Renal cortical epithelial cell (primary cell): ENCODE results near the gene BTAF1. TPM values are rescaled to one million over a fixed set of nuclear protein-coding genes. Genes with fewer than 3 reads are reported as not detected.

ENCODE experiments used
- DNase-seq: peaks from one replicate; pipeline ENCODE4 v3.0.0-alpha.2; 2011; ENCODE audit warnings: low read depth
- total RNA-seq: library from RNA; depleted of rRNA; stranded (reverse); fragments of >200 nt; gene quantifications from 2 replicates; pipeline ENCODE4 v1.2.3, GENCODE V29; 2014

BTAF1 gene
- total RNA-seq, 1 donor from 2014 or later, result 45.7 TPM

DNA sequence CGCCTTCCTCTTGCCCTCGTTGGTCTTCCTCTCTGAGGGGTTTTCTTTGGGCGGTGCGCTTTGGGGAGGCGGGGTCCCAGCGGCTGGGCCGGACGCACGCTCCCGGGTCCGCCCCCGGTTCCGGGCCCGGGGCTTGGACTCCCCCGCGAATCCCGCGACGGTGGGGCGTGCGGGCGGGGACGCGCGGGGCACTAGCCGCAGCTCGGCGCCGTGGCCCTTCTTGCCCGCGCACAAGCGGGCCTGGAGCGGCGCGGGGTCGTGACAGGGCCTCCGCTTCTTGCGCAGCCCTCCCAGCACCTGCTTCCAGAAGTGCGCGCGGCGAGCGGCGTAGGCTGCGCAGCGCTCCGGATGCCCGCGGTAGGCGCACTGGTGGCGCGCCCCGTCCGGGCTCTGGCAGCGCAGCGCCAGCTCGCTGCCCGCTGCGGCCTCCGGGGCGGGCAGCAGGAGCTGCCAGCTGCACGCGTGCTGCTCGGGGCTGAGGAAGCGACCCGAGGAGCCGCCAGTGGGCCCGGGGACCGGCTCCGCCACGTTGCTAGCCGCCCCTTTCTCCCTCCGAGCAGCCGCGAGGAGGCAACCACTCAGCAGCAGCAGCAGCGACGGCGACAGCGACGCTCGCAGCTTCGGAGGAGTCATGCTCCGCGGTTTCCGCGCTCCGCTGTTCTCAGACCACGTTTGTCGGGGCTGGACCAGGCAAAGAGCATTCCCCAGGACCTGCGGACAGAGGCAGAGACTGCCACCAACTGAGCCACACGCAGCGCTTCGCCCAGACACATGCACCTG is 15.0 kb upstream of the BTAF1 start:
- DNase-seq, result peak; percentile 46

DNA sequence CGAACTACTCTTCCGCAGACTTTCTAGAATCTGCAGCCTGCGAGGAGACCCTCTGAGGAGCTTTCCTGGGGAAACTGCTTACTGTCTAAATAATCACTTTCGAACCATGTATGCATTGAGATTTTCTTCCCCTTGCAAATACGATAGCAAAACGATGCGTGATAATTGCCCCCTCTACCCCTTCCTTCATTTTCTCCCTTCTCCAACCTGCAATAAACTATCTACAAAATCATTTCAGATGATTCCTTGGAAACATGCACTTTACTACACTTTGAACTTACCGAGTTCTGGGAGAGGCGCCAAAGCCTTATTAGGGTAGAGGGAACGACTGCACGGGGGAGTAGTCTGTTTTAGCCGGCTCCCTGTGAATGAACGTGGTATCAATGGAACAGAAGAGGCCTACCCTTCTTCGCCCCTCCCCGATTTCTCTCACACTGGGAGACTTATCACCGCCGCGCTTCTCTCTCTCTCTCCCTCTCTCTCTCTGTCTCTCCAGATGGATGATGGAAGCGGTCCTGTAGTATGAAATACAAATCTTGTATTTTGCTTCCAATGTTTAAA is 14.4 kb upstream of the BTAF1 start, which contains the start of gene FGFBP3:
FGFBP3 (minus strand) TSS at position 370 of the 561 bp plus-strand sequence. CDS start 517 bp downstream, outside the sequence.
- DNase-seq, result peak; percentile 27

DNA sequence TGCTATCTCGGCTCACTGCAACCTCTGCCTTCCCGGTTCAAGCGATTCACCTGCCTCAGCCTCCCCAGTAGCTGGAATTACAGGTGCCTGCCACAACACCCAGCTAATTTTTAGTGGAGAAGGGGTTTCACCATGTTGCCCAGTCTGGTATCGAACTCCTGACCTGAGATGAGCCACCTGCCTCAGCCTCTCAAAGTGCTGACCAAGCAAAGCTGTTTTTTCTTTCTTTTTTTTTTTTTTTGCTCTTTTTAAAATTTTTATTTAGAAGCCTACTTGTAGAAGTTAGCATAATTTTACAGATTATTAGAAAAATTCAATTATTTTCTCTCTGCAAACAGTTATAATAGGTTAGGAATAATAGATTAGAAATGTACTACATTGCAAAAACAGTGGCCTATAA is 13.1 kb upstream of the BTAF1 start:
- no peak for DNase-seq

DNA sequence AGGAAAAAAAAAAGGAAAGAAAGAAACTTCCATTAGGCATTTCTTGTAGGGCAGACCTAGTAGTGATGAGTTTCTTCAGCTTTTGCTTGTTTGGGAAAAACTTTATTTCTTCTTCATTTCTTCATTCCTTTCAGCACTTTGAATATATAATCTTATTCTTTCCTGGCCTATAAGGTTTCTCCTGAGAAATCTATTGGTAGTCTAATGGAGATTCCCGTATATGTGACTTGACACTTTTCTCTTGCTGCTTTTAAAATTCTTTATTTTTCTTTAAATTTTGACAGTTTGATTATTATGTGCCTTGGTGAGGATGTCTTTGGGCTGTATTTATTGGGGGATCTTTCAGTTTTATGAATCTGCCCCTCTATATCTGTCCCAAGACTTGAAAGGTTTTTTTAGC is 3.9 kb upstream of the BTAF1 start:
- DNase-seq, result no peak

DNA sequence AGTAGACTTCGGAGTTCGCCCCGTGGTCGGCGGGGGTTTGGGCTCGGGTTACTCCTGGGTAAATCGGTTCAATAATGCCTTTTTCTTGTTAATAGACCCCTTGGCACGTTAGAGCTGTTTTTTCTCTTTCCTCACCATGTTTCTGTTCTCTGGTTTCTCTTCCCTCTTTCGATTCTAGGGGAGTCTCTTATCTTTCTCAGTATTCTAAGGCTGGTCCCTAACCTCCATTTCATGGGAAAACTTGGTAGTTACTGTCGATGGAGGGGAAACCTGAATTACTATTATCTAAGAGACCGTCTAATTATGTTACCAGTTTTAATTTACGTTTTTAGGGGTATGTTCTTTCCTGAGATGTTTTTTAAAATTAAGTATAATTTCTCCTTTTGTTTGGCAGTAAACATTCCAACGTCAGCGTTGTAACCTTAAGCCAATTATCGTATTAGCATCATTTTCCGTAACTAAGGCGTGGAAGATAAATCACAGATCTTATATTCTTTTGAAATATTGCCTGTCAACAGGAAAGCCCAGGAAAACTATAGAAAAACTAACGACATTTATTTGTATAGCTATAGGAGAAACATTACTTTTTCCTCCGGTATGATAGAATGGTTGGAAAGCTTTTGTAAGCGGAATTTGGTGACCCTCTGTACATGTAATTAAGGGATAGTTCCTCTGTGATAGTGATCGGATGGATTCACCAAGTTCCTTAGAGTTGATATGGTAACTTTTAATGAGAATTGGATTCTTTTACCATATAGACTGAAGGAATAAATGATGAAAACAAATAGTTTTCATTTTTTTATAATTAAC is 847 bp downstream of the BTAF1 start:
- no peak for DNase-seq

DNA sequence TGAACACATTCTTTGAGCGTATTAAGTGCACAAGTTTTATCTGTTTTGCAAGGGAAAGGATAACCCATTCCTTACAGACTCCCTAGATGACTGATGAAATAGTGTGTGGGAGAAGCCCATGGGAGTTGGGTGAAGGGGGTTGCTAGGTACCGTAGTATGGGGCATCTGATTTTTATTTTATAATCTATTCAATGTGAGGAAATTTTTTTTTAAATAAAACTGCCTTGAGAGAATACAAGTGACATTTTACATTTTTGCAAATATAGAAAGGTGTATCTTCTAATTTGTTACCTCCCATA is 1.4 kb downstream of the BTAF1 start:
- no peak for DNase-seq

DNA sequence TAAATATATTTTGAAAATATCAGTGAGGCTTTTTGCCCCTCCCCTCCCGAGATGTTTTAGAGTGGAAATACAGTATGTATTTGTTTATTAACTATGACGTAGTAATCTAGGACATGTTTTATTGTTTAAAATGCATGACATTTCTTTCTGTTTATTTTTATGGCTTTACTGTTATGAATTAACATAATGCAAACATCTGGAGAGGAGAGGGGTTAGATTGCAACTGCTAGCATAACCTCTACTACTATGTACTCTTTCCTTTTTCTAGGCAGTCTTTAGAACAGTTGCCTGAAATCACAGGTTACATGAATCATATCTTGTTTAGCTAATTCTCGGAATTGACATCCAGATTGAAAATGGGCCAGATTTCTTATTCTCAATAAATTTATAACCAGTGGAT is 7.4 kb downstream of the BTAF1 start:
- no peak for DNase-seq

DNA sequence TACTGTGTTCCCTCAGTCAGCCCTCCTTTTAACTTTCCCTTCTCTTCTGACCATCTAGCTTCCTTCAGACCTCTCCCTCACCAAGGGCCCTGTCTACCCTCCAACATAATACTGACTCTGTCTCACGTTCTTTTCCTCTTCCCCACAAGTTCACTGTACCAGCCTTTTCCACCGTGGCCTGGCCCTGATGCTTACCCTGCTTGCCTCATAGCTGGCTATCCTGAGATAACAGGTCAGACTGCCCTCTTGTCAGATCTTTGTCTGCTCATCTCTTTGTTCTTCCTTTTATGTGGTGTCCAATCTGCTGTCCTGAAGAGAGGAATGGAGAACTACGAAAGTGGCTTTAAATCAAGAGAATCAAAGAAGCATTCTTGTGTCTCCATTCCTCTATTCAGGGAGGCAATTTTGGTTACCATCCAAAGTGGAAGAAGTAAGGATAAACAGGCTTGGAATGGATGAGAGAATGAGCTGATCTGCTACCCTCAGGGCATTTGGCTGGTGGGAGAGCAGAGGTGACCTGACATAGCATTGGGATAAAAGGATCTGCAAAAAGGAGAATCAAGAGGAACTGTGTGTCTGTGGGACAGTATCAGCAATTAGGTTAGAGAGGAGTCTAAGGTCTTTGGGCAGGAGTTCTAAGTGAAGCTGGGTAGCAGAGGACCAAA is 8.1 kb downstream of the BTAF1 start:
- no peak for DNase-seq

DNA sequence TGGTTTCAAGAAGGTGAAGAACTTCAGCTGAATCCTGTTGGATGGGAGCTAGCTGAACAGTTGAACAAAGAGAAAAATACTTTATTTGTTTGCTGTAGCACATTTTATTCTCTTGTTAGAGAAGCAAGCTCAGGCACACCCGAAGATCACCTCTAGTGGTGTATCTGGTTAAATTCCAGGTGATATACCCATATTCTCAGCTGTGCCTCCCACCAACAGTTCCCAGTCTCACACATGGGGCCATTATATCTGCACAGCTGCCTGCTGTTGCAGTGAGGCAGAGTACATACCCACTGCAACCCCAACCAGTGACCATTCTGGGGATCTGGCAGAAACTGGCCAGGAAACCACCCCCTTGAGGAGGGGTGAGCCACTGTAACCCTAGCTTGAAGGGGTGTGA is 9.2 kb downstream of the BTAF1 start:
- DNase-seq, result no peak

DNA sequence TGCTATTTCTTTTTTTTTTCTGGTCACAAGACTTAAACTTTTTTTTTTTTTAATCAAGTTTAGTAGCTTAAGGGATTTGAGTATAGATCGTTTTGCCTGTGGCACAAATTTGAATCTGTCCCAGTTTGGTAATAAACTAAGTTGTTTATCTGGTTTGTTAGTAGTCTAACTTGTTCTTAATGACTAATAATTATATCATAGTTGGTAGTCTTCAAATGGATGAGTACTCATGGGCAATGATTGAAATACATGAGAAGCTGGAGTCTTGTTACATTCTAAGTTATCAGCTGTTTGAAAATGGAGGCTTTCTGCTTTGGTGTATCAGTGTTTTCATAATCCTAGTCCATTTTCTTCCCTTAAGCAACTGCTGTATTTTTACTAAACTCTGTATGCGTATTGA is 12.3 kb downstream of the BTAF1 start:
- DNase-seq, result peak; percentile 21

DNA sequence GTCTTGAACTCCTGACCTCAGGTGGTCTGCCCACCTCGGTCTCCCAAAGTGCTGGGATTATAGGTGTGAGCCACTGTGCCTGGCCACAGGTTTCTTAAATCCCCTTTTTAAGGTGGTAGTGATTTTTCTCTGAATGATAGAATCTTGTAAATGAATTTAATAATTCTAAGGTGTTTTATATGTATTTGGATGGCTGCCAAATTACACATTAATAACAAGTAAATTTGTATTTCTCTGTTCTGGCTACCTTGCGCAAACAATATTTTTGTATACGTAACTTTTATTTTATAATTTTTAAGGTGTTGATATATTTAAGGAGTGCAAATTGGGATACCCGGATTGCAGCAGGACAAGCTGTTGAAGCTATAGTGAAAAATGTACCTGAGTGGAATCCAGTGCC is 16.1 kb downstream of the BTAF1 start:
- no peak for DNase-seq

DNA sequence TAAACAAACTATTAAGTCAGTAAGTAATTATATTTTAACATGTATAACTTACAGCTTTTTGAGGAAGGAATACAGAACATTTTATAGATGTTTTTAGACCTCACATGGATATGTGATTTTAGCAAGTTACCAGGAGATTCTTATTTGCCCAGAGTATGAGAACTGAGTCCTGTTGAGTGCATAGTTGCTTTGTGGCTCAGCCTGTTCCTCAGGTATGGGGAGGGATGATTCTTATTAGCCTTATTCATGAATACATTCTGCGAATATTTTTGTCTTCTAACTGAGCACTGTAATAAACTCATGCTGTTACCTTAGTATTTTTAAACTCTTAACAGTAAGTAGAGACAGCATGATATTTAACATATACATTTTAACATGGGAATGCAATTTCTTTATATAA is 17.9 kb downstream of the BTAF1 start:
- DNase-seq, result no peak

DNA sequence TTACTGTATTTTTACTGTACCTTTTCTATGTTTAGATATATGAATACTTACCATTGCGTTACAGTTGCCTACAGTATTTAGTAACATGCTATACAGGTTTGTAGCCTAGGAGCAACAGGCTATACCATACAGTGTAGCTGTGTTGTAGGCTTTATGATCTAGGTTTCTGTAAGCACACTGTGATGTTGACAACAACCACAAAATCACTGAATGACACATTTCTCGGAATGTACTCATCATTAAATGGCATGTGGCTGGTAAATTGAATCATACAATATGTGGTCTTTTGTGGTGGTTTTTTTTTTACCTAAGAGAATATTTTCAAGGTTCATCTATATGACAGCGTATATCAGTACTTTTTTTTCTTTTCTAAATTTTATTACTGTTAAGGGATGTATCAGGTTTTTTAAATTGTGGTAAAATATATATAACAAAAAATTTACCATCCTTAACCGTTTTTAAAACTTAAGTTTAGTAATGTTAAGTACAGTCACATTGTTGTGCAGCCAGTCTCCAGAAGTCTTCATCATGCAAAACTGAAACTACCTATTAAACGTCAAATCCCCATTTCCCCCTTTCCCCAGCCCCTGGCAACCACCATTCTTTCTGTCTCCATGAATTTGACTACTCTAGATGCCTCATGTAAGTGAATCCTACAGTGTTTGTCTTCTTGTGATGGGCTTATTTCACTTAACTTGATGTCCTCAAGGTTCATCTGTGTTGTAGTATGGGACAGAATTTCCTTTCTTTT is 21.5 kb downstream of the BTAF1 start:
- DNase-seq, result peak; percentile 24

DNA sequence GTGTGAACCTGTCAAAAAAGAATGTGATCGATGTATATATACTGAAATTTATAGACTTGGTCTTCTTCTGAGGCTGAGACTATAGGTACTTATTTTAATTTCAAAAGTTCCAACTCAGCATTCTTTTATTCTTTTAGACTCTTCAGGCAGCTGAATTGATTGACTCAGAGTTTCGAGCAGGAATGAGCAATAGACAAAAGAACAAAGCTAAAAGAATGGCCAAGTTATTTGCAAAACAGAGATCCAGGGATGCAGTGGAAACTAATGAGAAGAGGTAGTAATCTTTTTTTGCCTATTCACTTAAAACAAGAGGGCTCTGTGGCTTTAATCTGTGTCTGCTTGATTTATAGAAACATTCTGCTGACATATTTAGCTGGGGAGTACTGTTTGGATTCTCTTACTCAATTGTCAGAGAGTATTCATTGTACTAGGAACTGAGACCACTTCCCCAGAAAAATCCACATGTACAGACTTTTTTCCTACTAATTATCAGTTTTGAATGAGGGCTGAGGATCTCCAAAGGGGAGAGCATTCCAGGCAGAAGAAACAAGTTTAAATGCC is 30.1 kb downstream of the BTAF1 start:
- no peak for DNase-seq

DNA sequence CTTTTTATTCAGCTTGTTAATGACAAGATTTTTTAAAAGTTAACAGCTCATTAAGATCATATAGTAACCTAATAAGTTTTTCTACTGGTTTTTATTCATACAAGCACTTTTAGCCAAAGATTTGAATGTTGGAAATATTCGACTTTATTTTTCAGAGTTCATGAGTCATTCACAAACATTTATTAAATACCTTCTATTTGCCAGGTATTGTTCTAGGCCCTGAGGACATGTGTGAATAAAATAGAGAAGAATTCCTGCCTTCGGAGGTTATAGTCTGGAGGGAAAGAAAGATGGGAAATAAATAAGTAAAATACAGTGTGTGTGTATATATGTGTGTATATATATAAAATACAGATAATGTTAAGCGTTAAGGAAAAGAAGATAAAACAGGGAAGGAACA is 31.5 kb downstream of the BTAF1 start:
- DNase-seq, result peak; percentile 52

DNA sequence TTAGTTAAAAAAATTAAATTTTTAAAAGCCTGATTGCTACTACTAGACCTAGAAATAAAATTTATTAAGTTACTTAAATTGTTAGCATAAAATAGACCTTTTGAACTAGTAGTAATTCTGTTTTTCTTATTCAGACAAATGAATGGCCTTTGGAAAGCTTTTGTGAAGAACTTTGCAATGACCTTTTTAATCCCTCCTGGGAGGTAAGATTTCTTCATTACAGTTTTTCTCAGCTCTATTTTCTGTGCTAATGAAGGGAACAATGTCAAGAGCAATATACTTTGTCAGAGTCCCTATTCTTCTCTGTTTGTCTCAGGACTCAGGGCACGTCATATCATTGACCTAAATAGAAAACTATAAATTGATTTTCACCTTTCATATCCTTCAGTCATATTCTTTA is 33.5 kb downstream of the BTAF1 start:
- no peak for DNase-seq

DNA sequence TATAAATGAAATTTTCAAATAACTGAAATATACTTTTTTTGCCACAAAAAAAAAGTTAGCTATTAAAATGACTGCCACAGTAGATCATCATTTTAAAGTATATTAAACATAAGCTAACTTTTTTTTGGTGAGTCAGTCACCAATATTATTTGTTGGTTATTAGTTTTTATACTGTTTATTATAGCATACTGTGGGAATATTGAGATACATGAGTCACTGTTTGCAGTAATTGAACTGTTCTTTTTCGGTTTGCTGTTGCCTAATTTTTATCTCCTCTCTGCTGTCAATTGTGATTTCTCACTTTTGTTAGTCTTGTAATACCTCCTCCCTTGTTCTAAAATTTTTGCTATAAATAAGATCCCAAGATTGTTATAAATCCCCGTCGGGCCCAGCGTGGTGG is 45.7 kb downstream of the BTAF1 start:
- DNase-seq, result no peak

DNA sequence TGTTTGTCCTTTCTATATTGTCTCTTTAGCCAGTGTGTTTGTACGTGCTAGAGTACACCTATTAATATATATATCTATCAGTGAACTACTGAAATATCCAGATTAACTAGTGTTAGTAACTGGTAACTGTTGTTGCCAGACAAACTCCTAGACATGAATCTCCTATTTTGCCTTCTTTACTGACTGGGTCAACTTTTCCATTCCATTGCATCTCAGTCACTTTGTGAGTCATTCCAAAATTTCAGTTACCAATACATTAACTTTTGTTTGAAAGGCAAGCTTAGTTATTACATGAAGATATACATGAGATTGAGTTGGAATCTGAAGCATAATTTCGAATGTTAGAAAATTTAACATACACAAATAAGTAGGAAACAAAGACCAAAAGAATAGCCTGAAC is 51.4 kb downstream of the BTAF1 start:
- peak; percentile 50 for DNase-seq

DNA sequence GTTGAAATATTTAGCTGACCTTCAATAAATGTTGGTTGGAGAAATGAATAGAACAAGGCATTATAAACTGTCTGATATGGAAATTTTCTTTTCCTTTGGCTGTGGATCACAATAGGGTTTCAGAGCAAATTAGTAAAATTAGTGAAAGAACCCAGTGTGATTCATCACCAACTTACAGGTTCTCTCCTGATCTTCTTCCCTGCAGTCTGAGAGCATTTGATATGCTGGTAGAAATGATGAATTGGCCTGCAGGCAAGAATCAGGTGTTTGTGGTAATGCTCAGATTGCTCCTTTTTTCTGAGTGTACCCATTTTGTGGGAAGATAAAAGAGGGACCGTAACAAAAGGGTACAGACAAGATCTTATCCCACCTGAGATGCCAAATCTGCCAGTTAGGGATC is 51.9 kb downstream of the BTAF1 start:
- DNase-seq, result no peak

DNA sequence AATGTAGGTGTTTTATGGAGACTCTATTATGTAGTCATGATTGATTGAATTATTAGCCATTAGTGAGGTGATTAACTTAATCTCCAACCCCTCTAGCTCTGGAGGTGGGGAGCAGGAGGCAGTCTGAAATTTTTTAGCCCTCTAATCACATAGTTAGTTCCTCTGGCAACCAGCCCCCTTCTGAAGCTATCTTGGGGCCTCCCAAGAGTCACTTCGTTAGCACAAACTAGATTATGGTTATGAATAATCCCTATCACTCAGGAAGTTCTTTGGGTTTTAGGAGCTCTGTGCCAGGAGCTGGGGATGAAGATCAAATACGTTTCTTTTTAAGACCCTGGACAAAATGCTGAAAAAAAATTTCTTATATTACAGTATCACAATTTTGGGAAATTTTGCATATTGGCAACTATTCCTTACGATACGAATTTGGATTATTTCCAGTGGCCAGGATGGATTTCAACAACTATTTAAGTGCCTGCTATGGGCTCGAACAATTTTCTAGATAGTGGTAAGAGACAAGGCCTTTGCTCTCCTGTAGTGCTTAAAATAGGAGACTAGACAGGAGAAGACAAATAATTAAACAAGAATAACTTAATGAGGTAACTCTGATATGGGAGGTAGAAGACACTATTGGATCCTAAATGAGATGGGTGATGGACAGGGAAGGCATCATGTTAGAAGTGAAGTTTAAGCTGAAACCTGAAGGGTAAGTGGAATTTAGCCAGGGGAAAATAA is 52.9 kb downstream of the BTAF1 start:
- DNase-seq, result no peak

DNA sequence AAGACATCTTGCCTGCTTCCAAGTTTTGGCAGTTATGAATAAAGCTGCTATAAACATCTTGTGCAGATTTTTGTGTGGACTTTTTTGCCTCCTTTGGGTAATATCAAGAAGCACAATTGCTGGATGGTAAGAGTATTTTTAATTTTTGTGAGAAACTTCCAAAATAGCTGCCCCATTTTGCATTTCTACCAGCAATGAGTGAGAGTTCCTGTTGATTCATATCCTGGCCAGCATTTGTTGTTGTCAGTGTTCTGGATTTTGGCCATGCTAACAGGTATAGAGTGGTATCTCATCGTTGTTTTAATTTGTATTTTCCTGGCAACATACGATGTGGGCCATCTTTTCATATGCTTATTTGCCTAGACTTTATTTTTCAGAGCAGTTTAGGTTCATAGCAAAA is 53.9 kb downstream of the BTAF1 start:
- DNase-seq, result no peak
